Naive thymus-derived CD4-positive, alpha-beta T cell (primary cell): Measurements from ENCODE around the gene ZMAT3. TPM values are rescaled to one million over a fixed set of nuclear protein-coding genes. Genes with fewer than 3 reads are reported as not detected.

Experiments used
- ATAC-seq: fragments of 150-1000 bp; cut with Tn5 transposase; 2 replicates; pipeline ENCODE4 v1.10.0; 2021; ENCODE audit warnings: mild to moderate bottlenecking, moderate library complexity
- CTCF ChIA-PET: fragments of 350-600 bp; sonication (Branson Sonifier 250); formaldehyde crosslinking; loops from one replicate; lab custom pipeline; 2021; ENCODE audit warnings: antibody characterized with exemption; lab: Charles Lee
- POLR2A ChIA-PET: fragments of 350-600 bp; sonication (Branson Sonifier 250); formaldehyde crosslinking; loops from one replicate; lab custom pipeline; 2021; ENCODE audit warnings: antibody characterized with exemption, inconsistent platforms; lab: Charles Lee
- DNase-seq, 9 donors: peaks; one replicate each; pipeline versions ENCODE4 v3.0.0 to v3.0.0-alpha.2; 2020 to 2022; ENCODE audit warnings: mixed read lengths in 1 of 9
- H3K27ac ChIP-seq: one replicate; pipeline ENCODE4 v1.7.0; 2013; ENCODE audit warnings: mild to moderate bottlenecking, low read depth, low read length, moderate library complexity
- H3K27me3 ChIP-seq, 2 donors: one replicate each; pipeline ENCODE4 v1.7.0; 2013; ENCODE audit warnings: low read length in 2 of 2, mild to moderate bottlenecking in 2 of 2, moderate library complexity in 2 of 2; ENCODE audit not compliant: control insufficient read depth in 2 of 2, insufficient read depth in 2 of 2
- H3K36me3 ChIP-seq, 3 experiments: 1 replicate in 2 of 3; 2 replicates in 1 of 3; pipeline ENCODE4 v1.7.0; 2013; ENCODE audit warnings: low read length in 3 of 3, mild to moderate bottlenecking in 3 of 3, moderate library complexity in 1 of 3; ENCODE audit not compliant: insufficient read depth in 3 of 3, control insufficient read depth in 2 of 3
- H3K4me1 ChIP-seq, 2 donors: one replicate each; pipeline ENCODE4 v1.7.0; 2013; ENCODE audit warnings: low read length in 2 of 2, mild to moderate bottlenecking in 2 of 2, moderate library complexity in 1 of 2; ENCODE audit not compliant: control insufficient read depth in 2 of 2, insufficient read depth in 2 of 2
- H3K4me3 ChIP-seq: 2 replicates; pipeline ENCODE4 v1.7.0; 2013; ENCODE audit warnings: mild to moderate bottlenecking, low read length
- H3K9me3 ChIP-seq, 3 experiments: 1 replicate in 2 of 3; 2 replicates in 1 of 3; pipeline ENCODE4 v1.7.0; 2013; ENCODE audit warnings: low read length in 3 of 3; ENCODE audit not compliant: control insufficient read depth in 2 of 3
- H3K27ac Mint-ChIP-seq, 9 donors: one replicate each; pipeline ENCODE4 v1.8.0; 2020 to 2022; ENCODE audit warnings: mixed read lengths in 9 of 9, mild to moderate bottlenecking in 8 of 9, moderate library complexity in 5 of 9, inconsistent platforms in 2 of 9
- H3K27me3 Mint-ChIP-seq, 5 donors: one replicate each; pipeline ENCODE4 v1.8.0; 2021 to 2022; ENCODE audit warnings: mixed read lengths in 5 of 5, mild to moderate bottlenecking in 1 of 5
- H3K36me3 Mint-ChIP-seq, 5 donors: one replicate each; pipeline ENCODE4 v1.8.0; 2020 to 2022; ENCODE audit warnings: mixed read lengths in 5 of 5, mild to moderate bottlenecking in 3 of 5, inconsistent platforms in 1 of 5
- H3K4me1 Mint-ChIP-seq, 7 donors: one replicate each; pipeline ENCODE4 v1.8.0; 2020 to 2022; ENCODE audit warnings: mixed read lengths in 7 of 7, mild to moderate bottlenecking in 3 of 7, inconsistent platforms in 1 of 7
- H3K4me3 Mint-ChIP-seq, 10 donors: one replicate each; pipeline ENCODE4 v1.8.0; 2020 to 2022; ENCODE audit warnings: mild to moderate bottlenecking in 10 of 10, mixed read lengths in 10 of 10, moderate library complexity in 6 of 10, inconsistent platforms in 2 of 10
- H3K9me3 Mint-ChIP-seq, 11 donors: one replicate each; pipeline ENCODE4 v1.8.0; 2020 to 2022; ENCODE audit warnings: mixed read lengths in 11 of 11, mild to moderate bottlenecking in 4 of 11, inconsistent platforms in 1 of 11, moderate library complexity in 1 of 11
- intact Hi-C, 2 donors: fragments of 100-400 bp; cut with micrococcal nuclease; formaldehyde crosslinking; loops; one replicate each; pipeline ENCODE4 v1.15.1; 2023
- polyA plus RNA-seq, 2 donors: library from polyadenylated mRNA; unstranded; fragments of 300-500 nt; fragmentation: Illumina TruSeq; gene quantifications; one replicate each; pipeline ENCODE4 v1.2.3, GENCODE V29; 2021
- total RNA-seq, 6 experiments: library from RNA in 5 of 6; stranded (reverse) in 5 of 6; gene quantifications; 1 replicate in 5 of 6; 2 replicates in 1 of 6; pipeline ENCODE4 v1.2.3 and lab custom pipeline; 2021 to 2026

The ZMAT3 gene
- total and polyA plus RNA-seq, 7 experiments from 2014 or later = 16.7 to 26.0 (median 21.7) TPM

GRCh38 chr3:179073816-179074215, 2.2 kb upstream of the ZMAT3 start:
- H3K4me1 ChIP-seq = peaks cover 13 to 18% of the 10 kb centered on the region in 2 donors
- ATAC-seq = no peak
- Mint-ChIP-seq H3K9me3 (no peaks in the 10 kb centered on the region), H3K36me3 (peaks cover 0 to 6% (median 0%) of the 10 kb centered on the region in 5 donors), H3K27me3 (no peaks in the 10 kb centered on the region), H3K27ac (peak overlapping the region in 6 of 9 donors; percentile 48 to 95 (median 75)), H3K4me1 (peaks cover 22 to 60% (median 46%) of the 10 kb centered on the region in 7 donors), H3K4me3 (peak overlapping the region in 6 of 10 donors; percentile 5 to 97 (median 54))
- no peak for DNase-seq
- ChIA-PET POLR2A (interaction anchor here (0.9 to 4.8 kb wide), 4 partner anchors 10 to 36 kb away, joined by 3 to 41 read pairs (median 4); no protein-coding TSS in a partner anchor), CTCF (interaction anchor here (0.6 to 2.7 kb wide), 5 partner anchors 38 to 1995 kb away, joined by 3 to 9 read pairs (median 3); no protein-coding TSS in a partner anchor)
- H3K36me3 ChIP-seq = no peaks in the 10 kb centered on the region
- intact Hi-C loops = loop anchor here (1.0 to 5.0 kb wide), 3 partner anchors 8 to 1838 kb away; partner anchors contain the start of genes FXR1 (in 1 of the 2) and USP13 (in 1 of the 2)
- no peak overlapping the region for H3K27ac ChIP-seq
- no peak overlapping the region for H3K4me3 ChIP-seq
- H3K27me3 ChIP-seq = no peaks in the 10 kb centered on the region
- no peaks in the 10 kb centered on the region for H3K9me3 ChIP-seq

- ChIA-PET CTCF (interaction anchor here (0.8 to 2.7 kb wide), 5 partner anchors 44 to 243 kb away, joined by 3 to 9 read pairs (median 4); no protein-coding TSS in a partner anchor), POLR2A (interaction anchor here (0.6 to 4.8 kb wide), 11 partner anchors 10 to 275 kb away, joined by 3 to 41 read pairs (median 4); partner anchors contain the start of genes MFN1 and PIK3CA)
- intact Hi-C loops = loop anchor here (1.0 to 5.0 kb wide), 3 partner anchors 275 to 1840 kb away; partner anchors contain the start of genes MFN1 (in 2 of the 2), FXR1 (in 1 of the 2) and USP13 (in 1 of the 2)
- H3K9me3 ChIP-seq = no peaks in the 10 kb centered on the region
- peaks cover 13 to 18% of the 10 kb centered on the region in 2 donors for H3K4me1 ChIP-seq
- peak overlapping the region; percentile 74 for H3K4me3 ChIP-seq
- H3K36me3 Mint-ChIP-seq = peaks cover 0 to 15% (median 6%) of the 10 kb centered on the region in 5 donors
- peaks cover 24 to 78% (median 59%) of the 10 kb centered on the region in 7 donors for H3K4me1 Mint-ChIP-seq
- ATAC-seq (peak; percentile 60), DNase-seq (peak in 6 of 9 donors; percentile 56 to 66 (median 62))
- peak overlapping the region; percentile 87 for H3K27ac ChIP-seq
- H3K27ac Mint-ChIP-seq = peak overlapping the region; percentile 88 to 95 (median 92)
- H3K27me3 Mint-ChIP-seq = no peaks in the 10 kb centered on the region
- no peaks in the 10 kb centered on the region for H3K27me3 ChIP-seq
- no peaks in the 10 kb centered on the region for H3K9me3 Mint-ChIP-seq
- H3K36me3 ChIP-seq = peaks cover 0 to 8% (median 0%) of the 10 kb centered on the region in 3 experiments
- peak overlapping the region; percentile 80 to 100 (median 97) for H3K4me3 Mint-ChIP-seq
Measured at GRCh38 chr3:179072100-179072438, 460 bp upstream of the ZMAT3 start.

GRCh38 chr3:179071027-179071322, 634 bp downstream of the ZMAT3 start:
- DNase-seq (no peak), ATAC-seq (no peak)
- Mint-ChIP-seq H3K4me3 (peak overlapping the region; percentile 97 to 100 (median 98)), H3K36me3 (peaks cover 0 to 24% (median 16%) of the 10 kb centered on the region in 5 donors), H3K27me3 (no peaks in the 10 kb centered on the region), H3K9me3 (no peaks in the 10 kb centered on the region), H3K27ac (peak overlapping the region; percentile 89 to 98 (median 95)), H3K4me1 (peaks cover 30 to 88% (median 64%) of the 10 kb centered on the region in 7 donors)
- Histone ChIP-seq H3K36me3 (peaks cover 0 to 19% (median 5%) of the 10 kb centered on the region in 3 experiments), H3K9me3 (no peaks in the 10 kb centered on the region), H3K27ac (peak overlapping the region; percentile 87), H3K4me1 (peaks cover 13 to 18% of the 10 kb centered on the region in 2 donors), H3K4me3 (peak overlapping the region; percentile 74), H3K27me3 (no peaks in the 10 kb centered on the region)
- ChIA-PET CTCF (interaction anchor here (0.8 to 2.7 kb wide), 5 partner anchors 43 to 244 kb away, joined by 3 to 9 read pairs (median 4); partner anchors contain the start of gene PIK3CA), POLR2A (interaction anchor here (0.6 to 4.8 kb wide), 12 partner anchors 9 to 276 kb away, joined by 3 to 41 read pairs (median 4); partner anchors contain the start of genes MFN1, PIK3CA and ZNF639)
- intact Hi-C loops = loop anchor here (1.0 to 5.0 kb wide), 12 partner anchors 20 to 1841 kb away; partner anchors contain the start of genes ACTL6A (in 2 of the 2), FXR1 (in 1 of the 2), MRPL47 (in 1 of the 2) and NDUFB5 (in 1 of the 2)

- DNase-seq = no peak
- intact Hi-C loops = loop anchor here (1.0 to 5.0 kb wide), 5 partner anchors 19 to 1842 kb away; partner anchors contain the start of genes FXR1 (in 1 of the 2), MRPL47 (in 1 of the 2) and NDUFB5 (in 1 of the 2)
- Histone ChIP-seq H3K4me1 (peaks cover 13 to 17% of the 10 kb centered on the region in 2 donors), H3K9me3 (no peaks in the 10 kb centered on the region), H3K4me3 (no peak overlapping the region), H3K27ac (no peak overlapping the region), H3K27me3 (no peaks in the 10 kb centered on the region), H3K36me3 (peaks cover 0 to 19% (median 5%) of the 10 kb centered on the region in 3 experiments)
- Mint-ChIP-seq H3K4me1 (peaks cover 30 to 88% (median 60%) of the 10 kb centered on the region in 7 donors), H3K9me3 (no peaks in the 10 kb centered on the region), H3K27ac (peak overlapping the region in 3 of 9 donors; percentile 48 to 69 (median 52)), H3K27me3 (no peaks in the 10 kb centered on the region), H3K4me3 (peak overlapping the region in 9 of 10 donors; percentile 30 to 97 (median 42)), H3K36me3 (peaks cover under 1 to 26% (median 20%) of the 10 kb centered on the region in 5 donors)
- CTCF ChIA-PET = interaction anchor here (0.6 to 2.3 kb wide), 6 partner anchors 32 to 492 kb away, joined by 3 to 8 read pairs (median 4); no protein-coding TSS in a partner anchor
- ATAC-seq = no peak
- POLR2A ChIA-PET = interaction anchor here (0.6 to 4.8 kb wide), 8 partner anchors 22 to 278 kb away, joined by 3 to 41 read pairs (median 5); partner anchors contain the start of gene PIK3CA
Measured at GRCh38 chr3:179069762-179070390, 1.7 kb downstream of the ZMAT3 start.

GRCh38 chr3:179068779-179069530, 2.7 kb downstream of the ZMAT3 start:
- DNase-seq (peak in 4 of 9 donors; percentile 11 to 44 (median 20)), ATAC-seq (no peak)
- Histone ChIP-seq H3K27me3 (no peaks in the 10 kb centered on the region), H3K4me3 (no peak overlapping the region), H3K27ac (no peak overlapping the region), H3K36me3 (peaks cover 0 to 19% (median 5%) of the 10 kb centered on the region in 3 experiments), H3K4me1 (peaks cover 9 to 13% of the 10 kb centered on the region in 2 donors), H3K9me3 (no peaks in the 10 kb centered on the region)
- CTCF ChIA-PET = interaction anchor here (0.6 to 1.4 kb wide), 5 partner anchors 30 to 493 kb away, joined by 3 to 4 read pairs (median 3); no protein-coding TSS in a partner anchor
- peak overlapping the region in 9 of 10 donors; percentile 0 to 97 (median 35) for H3K4me3 Mint-ChIP-seq
- no peaks in the 10 kb centered on the region for H3K27me3 Mint-ChIP-seq
- H3K27ac Mint-ChIP-seq = peak overlapping the region in 6 of 9 donors; percentile 2 to 48 (median 8)
- peaks cover 3 to 34% (median 27%) of the 10 kb centered on the region in 5 donors for H3K36me3 Mint-ChIP-seq
- peaks cover 33 to 89% (median 59%) of the 10 kb centered on the region in 7 donors for H3K4me1 Mint-ChIP-seq
- POLR2A ChIA-PET = interaction anchor here (0.6 to 4.8 kb wide), 6 partner anchors 27 to 186 kb away, joined by 3 to 41 read pairs (median 5); partner anchors contain the start of gene PIK3CA
- intact Hi-C loops = no loop called here
- no peaks in the 10 kb centered on the region for H3K9me3 Mint-ChIP-seq
